ENCODE measurements around the gene ADAM8. TPM values are rescaled to one million over a fixed set of nuclear protein-coding genes. Genes with fewer than 3 reads are reported as not detected.
A peak's percentile ranks its signal among the peaks of the same experiment; 100 is the strongest.

Gene ADAM8
- total RNA-seq, 3 donors from 2014 or later = 4.8 to 7.0 (median 5.2) TPM

- intact Hi-C loops (cut with DNase I, micrococcal nuclease) = no loop called here
- no peaks in the 10 kb centered on the region for H3K36me3 ChIP-seq (ENCODE audit: low read depth)
- no peak overlapping the region for H3K4me3 ChIP-seq
- H3K9me3 ChIP-seq = no peaks in the 10 kb centered on the region
- no peak for ATAC-seq
- peaks cover 11% of the 10 kb centered on the region for H3K4me1 ChIP-seq (ENCODE audit: low read depth)
- DNase-seq = no peak
- no peak for TF ChIP-seq CTCF (IDR thresholded peaks at IDR 0.05)
Measured at GRCh38 chr10:133312769-133313145, 36.1 kb upstream of the ADAM8 start.

- intact Hi-C loops (cut with DNase I, micrococcal nuclease) = no loop called here
- Histone ChIP-seq H3K4me1 (ENCODE audit: low read depth) (peaks cover 16% of the 10 kb centered on the region), H3K4me3 (no peak overlapping the region), H3K36me3 (ENCODE audit: low read depth) (no peaks in the 10 kb centered on the region), H3K9me3 (no peaks in the 10 kb centered on the region)
- ATAC-seq = no peak
- DNase-seq = peak in 1 of 3 donors; percentile 48
- TF ChIP-seq CTCF (IDR thresholded peaks at IDR 0.05) = no peak
Measured at GRCh38 chr10:133312016-133312768, 35.5 kb upstream of the ADAM8 start.

- no peaks in the 10 kb centered on the region for H3K9me3 ChIP-seq
- no peak for DNase-seq
- H3K4me3 ChIP-seq = no peak overlapping the region
- no peak for TF ChIP-seq CTCF (IDR thresholded peaks at IDR 0.05)
- intact Hi-C loops (cut with DNase I, micrococcal nuclease) = no loop called here
- H3K4me1 ChIP-seq (ENCODE audit: low read depth) = peaks cover 21% of the 10 kb centered on the region
- H3K36me3 ChIP-seq (ENCODE audit: low read depth) = no peaks in the 10 kb centered on the region
- ATAC-seq = no peak
Measured at GRCh38 chr10:133311570-133311969, 34.9 kb upstream of the ADAM8 start.

GRCh38 chr10:133310789-133311188, 34.1 kb upstream of the ADAM8 start:
- Histone ChIP-seq H3K4me3 (no peak overlapping the region), H3K9me3 (no peaks in the 10 kb centered on the region), H3K36me3 (ENCODE audit: low read depth) (no peaks in the 10 kb centered on the region), H3K4me1 (ENCODE audit: low read depth) (peaks cover 21% of the 10 kb centered on the region)
- DNase-seq (no peak), ATAC-seq (no peak)
- TF ChIP-seq CTCF (IDR thresholded peaks at IDR 0.05) = no peak
- intact Hi-C loops (cut with DNase I, micrococcal nuclease) = no loop called here

- H3K4me1 ChIP-seq (ENCODE audit: low read depth) = peaks cover 21% of the 10 kb centered on the region
- ATAC-seq (no peak), DNase-seq (peak in 1 of 3 donors; percentile 61)
- no peaks in the 10 kb centered on the region for H3K9me3 ChIP-seq
- no peaks in the 10 kb centered on the region for H3K36me3 ChIP-seq (ENCODE audit: low read depth)
- no peak overlapping the region for H3K4me3 ChIP-seq
- TF ChIP-seq CTCF (IDR thresholded peaks at IDR 0.05) = no peak
- intact Hi-C loops (cut with DNase I, micrococcal nuclease) = no loop called here
Measured at GRCh38 chr10:133310399-133310755, 33.7 kb upstream of the ADAM8 start.

Measured in mucosa of descending colon (tissue), 3 donors.